ENCODE data around the gene CHRM2. TPM values are rescaled to one million over a fixed set of nuclear protein-coding genes. Genes with fewer than 3 reads are reported as not detected.
"Not testable (repeated sequence)": the region's sequence is repeated elsewhere in the genome, so short reads cannot be mapped to it uniquely, and the experiment has no call there.

CHRM2 gene
- not detected for total RNA-seq

DNA sequence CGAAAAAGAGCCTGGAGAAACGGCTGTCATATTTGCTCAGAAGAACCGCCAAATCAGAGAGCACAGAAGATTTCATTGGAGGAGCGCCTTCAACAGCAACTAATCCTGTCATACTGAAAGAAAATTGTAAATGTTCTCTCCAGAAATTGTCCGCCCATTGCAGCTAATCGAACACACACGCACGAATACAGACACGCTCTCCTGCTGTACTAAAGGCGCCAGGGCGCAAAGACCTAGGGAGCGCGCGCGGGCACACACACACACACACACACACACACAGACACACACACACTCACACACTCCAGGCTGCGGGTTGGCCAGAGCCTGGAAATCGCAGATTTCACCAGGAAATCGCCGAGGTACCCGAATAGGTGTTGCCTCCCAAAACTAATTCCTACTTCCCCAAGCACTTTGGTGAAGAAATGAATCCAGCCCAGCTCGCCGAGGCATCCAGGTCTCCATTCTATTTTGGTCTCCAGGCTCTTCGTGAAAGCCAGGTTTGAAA lies at the start of gene CHRM2:
Gene CHRM2 (plus strand): TSS at position 157 of the 505 bp plus-strand sequence. CDS start 146,214 bp downstream, outside the sequence.
- peaks cover 45% of the 10 kb centered on the region for H3K27me3 Mint-ChIP-seq (ENCODE audit: low read depth)
- no peaks in the 10 kb centered on the region for H3K4me1 Mint-ChIP-seq (ENCODE audit: low read depth)
- H3K27ac Mint-ChIP-seq: no peak within 1 kb of the TSS
- DNase-seq: no peak
- no peak within 1 kb of the TSS for H3K4me3 Mint-ChIP-seq
- CTCF ChIA-PET: no interaction called here
- H3K36me3 Mint-ChIP-seq (ENCODE audit: low read depth): no peaks in the 10 kb centered on the region
- H3K9me3 Mint-ChIP-seq: no peaks in the 10 kb centered on the region
- intact Hi-C loops (cut with micrococcal nuclease): no loop called here

DNA sequence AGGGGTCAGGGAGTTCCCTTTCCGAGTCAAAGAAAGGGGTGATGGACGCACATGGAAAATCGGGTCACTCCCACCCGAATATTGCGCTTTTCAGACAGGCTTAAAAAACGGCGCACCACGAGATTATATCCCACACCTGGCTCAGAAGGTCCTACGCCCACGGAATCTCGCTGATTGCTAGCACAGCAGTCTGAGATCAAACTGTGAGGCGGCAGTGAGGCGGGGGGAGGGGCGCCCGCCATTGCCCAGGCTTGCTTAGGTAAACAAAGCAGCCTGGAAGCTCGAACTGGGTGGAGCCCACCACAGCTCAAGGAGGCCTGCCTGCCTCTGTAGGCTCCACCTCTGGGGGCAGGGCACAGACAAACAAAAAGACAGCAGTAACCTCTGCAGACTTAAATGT lies 37.1 kb upstream of the CHRM2 start:
- H3K9me3 Mint-ChIP-seq; DNase-seq; CTCF ChIA-PET; H3K27me3 Mint-ChIP-seq (ENCODE audit: low read depth); H3K27ac Mint-ChIP-seq; H3K4me1 Mint-ChIP-seq (ENCODE audit: low read depth); intact Hi-C loops (cut with micrococcal nuclease); H3K36me3 Mint-ChIP-seq (ENCODE audit: low read depth); H3K4me3 Mint-ChIP-seq: not testable (repeated sequence)

- Mint-ChIP-seq H3K9me3 (peaks cover 12% of the 10 kb centered on the region), H3K4me1 (ENCODE audit: low read depth) (no peaks in the 10 kb centered on the region), H3K27me3 (ENCODE audit: low read depth) (no peaks in the 10 kb centered on the region), H3K4me3 (no peak overlapping the region), H3K36me3 (ENCODE audit: low read depth) (no peaks in the 10 kb centered on the region), H3K27ac (no peak overlapping the region)
- DNase-seq: no peak
- intact Hi-C loops (cut with micrococcal nuclease): no loop called here
- CTCF ChIA-PET: no interaction called here
Measured at GRCh38 chr7:136845899-136846465, 22.5 kb upstream of the CHRM2 start.

DNA sequence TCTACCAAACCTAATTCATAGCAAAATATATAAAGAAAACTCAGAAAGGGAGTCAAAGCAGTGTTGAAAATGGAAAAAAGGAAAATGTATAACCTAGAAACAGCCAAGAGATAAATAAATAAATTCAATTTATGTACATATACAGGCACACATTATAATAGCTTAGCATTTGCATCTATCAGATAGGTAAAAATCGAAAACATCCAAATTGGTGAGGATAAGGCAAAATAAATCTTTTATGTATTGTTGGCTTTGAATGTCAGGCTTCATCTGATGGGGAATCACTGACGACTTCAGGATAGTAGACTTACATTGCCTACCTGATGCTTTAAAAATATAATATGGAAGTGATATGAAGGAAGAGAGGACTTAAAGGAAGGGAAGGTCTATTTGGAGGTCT lies 20.6 kb upstream of the CHRM2 start:
- Mint-ChIP-seq H3K27ac (no peak overlapping the region), H3K4me3 (no peak overlapping the region), H3K27me3 (ENCODE audit: low read depth) (no peaks in the 10 kb centered on the region), H3K4me1 (ENCODE audit: low read depth) (no peaks in the 10 kb centered on the region), H3K9me3 (peaks cover 8% of the 10 kb centered on the region), H3K36me3 (ENCODE audit: low read depth) (no peaks in the 10 kb centered on the region)
- CTCF ChIA-PET: no interaction called here
- intact Hi-C loops (cut with micrococcal nuclease): no loop called here
- no peak for DNase-seq

DNA sequence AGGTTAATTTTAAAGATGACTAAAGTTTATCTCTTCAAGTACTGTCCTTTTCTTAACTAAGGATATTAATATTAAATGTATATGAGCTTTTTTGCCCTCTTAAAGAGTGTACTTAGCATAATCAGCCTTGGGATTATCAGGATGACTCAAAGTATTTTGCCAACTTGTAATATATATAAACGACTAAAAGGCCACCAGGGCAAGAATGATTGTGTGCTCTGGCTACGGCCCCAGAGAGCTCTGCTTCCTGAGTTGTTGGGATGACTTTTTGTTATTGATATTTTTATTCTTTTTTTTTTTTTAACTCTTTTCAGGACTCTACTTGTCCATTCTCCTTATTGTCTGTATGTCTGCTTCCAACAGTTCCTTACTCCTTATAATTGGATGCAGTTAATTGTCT lies 14.8 kb upstream of the CHRM2 start:
- H3K4me3 Mint-ChIP-seq: no peak overlapping the region
- CTCF ChIA-PET: no interaction called here
- H3K4me1 Mint-ChIP-seq (ENCODE audit: low read depth): no peaks in the 10 kb centered on the region
- H3K27me3 Mint-ChIP-seq (ENCODE audit: low read depth): no peaks in the 10 kb centered on the region
- H3K36me3 Mint-ChIP-seq (ENCODE audit: low read depth): no peaks in the 10 kb centered on the region
- peaks cover 5% of the 10 kb centered on the region for H3K9me3 Mint-ChIP-seq
- H3K27ac Mint-ChIP-seq: no peak overlapping the region
- DNase-seq: no peak
- intact Hi-C loops (cut with micrococcal nuclease): no loop called here

DNA sequence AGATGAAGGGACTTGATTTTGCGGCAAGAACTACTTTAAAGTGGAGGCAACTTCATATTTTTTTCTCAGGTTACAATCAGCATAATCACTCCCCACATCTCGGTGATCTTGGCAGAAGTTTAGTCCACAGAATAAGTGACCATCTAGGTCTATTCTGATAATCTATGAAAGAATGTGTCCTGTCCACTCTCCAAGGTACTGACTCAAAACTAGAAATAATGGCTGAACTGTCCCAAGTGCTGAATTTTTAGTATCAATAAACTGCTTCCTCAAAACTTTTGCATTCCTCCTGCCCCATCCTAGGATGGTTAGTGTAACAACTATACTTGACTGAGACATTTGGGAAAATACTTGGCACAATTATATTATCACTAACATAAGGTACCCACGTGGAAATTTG lies 10.9 kb upstream of the CHRM2 start:
- H3K9me3 Mint-ChIP-seq: peaks cover 3% of the 10 kb centered on the region
- no peak overlapping the region for H3K27ac Mint-ChIP-seq
- H3K36me3 Mint-ChIP-seq (ENCODE audit: low read depth): no peaks in the 10 kb centered on the region
- DNase-seq: no peak
- H3K4me3 Mint-ChIP-seq: no peak overlapping the region
- no peaks in the 10 kb centered on the region for H3K4me1 Mint-ChIP-seq (ENCODE audit: low read depth)
- CTCF ChIA-PET: no interaction called here
- no peaks in the 10 kb centered on the region for H3K27me3 Mint-ChIP-seq (ENCODE audit: low read depth)
- intact Hi-C loops (cut with micrococcal nuclease): no loop called here

- Mint-ChIP-seq H3K36me3 (ENCODE audit: low read depth) (no peaks in the 10 kb centered on the region), H3K4me1 (ENCODE audit: low read depth) (no peaks in the 10 kb centered on the region), H3K9me3 (peaks cover 3% of the 10 kb centered on the region), H3K4me3 (no peak overlapping the region), H3K27me3 (ENCODE audit: low read depth) (no peaks in the 10 kb centered on the region), H3K27ac (no peak overlapping the region)
- no peak for DNase-seq
- CTCF ChIA-PET: interaction anchor here (0.7 kb wide), 1 partner anchor 15 kb away, joined by 3 read pairs; no protein-coding TSS in a partner anchor
- intact Hi-C loops (cut with micrococcal nuclease): no loop called here
Measured at GRCh38 chr7:136859803-136860202, 8.6 kb upstream of the CHRM2 start.

GRCh38 chr7:136865236-136865635 lies 3.2 kb upstream of the CHRM2 start:
- CTCF ChIA-PET: no interaction called here

GRCh38 chr7:136865777-136866176 lies 2.7 kb upstream of the CHRM2 start:
- H3K4me1 Mint-ChIP-seq (ENCODE audit: low read depth): no peaks in the 10 kb centered on the region
- no peaks in the 10 kb centered on the region for H3K9me3 Mint-ChIP-seq
- no peak for DNase-seq
- no peak overlapping the region for H3K27ac Mint-ChIP-seq
- intact Hi-C loops (cut with micrococcal nuclease): no loop called here
- CTCF ChIA-PET: no interaction called here
- no peaks in the 10 kb centered on the region for H3K36me3 Mint-ChIP-seq (ENCODE audit: low read depth)
- no peak overlapping the region for H3K4me3 Mint-ChIP-seq
- peaks cover 27% of the 10 kb centered on the region for H3K27me3 Mint-ChIP-seq (ENCODE audit: low read depth)

More at GRCh38 chr7:136865236-136865635, 3.2 kb upstream of the CHRM2 start:
- intact Hi-C loops (cut with micrococcal nuclease): no loop called here
- H3K4me3 Mint-ChIP-seq: no peak overlapping the region
- no peaks in the 10 kb centered on the region for H3K36me3 Mint-ChIP-seq (ENCODE audit: low read depth)
- H3K27ac Mint-ChIP-seq: no peak overlapping the region
- H3K4me1 Mint-ChIP-seq (ENCODE audit: low read depth): no peaks in the 10 kb centered on the region
- no peaks in the 10 kb centered on the region for H3K9me3 Mint-ChIP-seq
- peaks cover 22% of the 10 kb centered on the region for H3K27me3 Mint-ChIP-seq (ENCODE audit: low read depth)
- DNase-seq: no peak

- Mint-ChIP-seq H3K4me3 (no peak overlapping the region), H3K9me3 (no peaks in the 10 kb centered on the region), H3K36me3 (ENCODE audit: low read depth) (no peaks in the 10 kb centered on the region), H3K27me3 (ENCODE audit: low read depth) (peaks cover 45% of the 10 kb centered on the region), H3K4me1 (ENCODE audit: low read depth) (no peaks in the 10 kb centered on the region), H3K27ac (no peak overlapping the region)
- DNase-seq: no peak
- intact Hi-C loops (cut with micrococcal nuclease): no loop called here
- CTCF ChIA-PET: no interaction called here
Measured at GRCh38 chr7:136869001-136869961, 829 bp downstream of the CHRM2 start.

DNA sequence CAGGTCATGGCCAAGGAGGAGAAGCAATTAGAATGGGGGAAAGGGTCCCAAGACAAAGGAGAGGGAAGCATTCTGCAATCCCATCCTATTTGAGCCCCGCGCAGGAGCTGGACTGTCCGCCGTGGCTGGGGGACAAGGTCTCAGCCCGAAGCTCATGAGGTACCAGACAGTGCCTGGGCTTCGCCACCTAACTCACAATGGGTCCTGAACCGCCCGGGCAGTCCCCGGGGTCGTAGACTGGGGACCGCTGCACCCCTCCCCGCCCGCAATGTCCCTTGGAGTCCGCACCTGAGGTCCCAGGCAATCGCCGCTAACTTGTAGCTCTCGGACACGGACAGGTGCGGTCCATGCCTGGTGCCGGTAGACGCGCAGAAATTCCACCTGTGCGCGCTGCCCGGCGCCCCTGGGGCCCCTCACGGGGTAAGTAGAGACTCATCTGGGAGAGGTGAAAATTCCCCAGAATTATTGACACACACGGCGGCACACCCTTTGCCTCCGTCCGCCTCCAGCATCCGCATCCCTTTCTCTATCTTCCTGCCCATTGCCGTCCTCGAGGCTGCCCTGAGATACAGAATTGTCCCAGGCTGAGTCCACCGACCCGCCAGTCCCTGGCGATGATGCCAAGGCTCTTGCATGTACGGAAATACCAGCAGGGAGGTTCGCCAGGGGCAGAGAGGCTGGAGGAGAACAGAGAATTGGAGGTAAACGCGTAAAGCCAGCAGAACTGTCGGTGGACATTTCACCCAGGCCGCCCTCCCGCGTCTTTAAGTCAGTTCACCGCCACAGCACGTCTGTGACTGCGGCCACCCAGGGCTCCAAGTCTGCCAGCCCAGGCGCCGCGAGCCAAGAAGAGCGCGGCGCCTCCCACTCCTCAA lies 1.8 kb downstream of the CHRM2 start:
- Mint-ChIP-seq H3K4me1 (ENCODE audit: low read depth) (no peaks in the 10 kb centered on the region), H3K27ac (no peak overlapping the region), H3K27me3 (ENCODE audit: low read depth) (peaks cover 46% of the 10 kb centered on the region), H3K36me3 (ENCODE audit: low read depth) (no peaks in the 10 kb centered on the region), H3K4me3 (no peak overlapping the region), H3K9me3 (no peaks in the 10 kb centered on the region)
- intact Hi-C loops (cut with micrococcal nuclease): no loop called here
- DNase-seq: no peak
- CTCF ChIA-PET: no interaction called here

DNA sequence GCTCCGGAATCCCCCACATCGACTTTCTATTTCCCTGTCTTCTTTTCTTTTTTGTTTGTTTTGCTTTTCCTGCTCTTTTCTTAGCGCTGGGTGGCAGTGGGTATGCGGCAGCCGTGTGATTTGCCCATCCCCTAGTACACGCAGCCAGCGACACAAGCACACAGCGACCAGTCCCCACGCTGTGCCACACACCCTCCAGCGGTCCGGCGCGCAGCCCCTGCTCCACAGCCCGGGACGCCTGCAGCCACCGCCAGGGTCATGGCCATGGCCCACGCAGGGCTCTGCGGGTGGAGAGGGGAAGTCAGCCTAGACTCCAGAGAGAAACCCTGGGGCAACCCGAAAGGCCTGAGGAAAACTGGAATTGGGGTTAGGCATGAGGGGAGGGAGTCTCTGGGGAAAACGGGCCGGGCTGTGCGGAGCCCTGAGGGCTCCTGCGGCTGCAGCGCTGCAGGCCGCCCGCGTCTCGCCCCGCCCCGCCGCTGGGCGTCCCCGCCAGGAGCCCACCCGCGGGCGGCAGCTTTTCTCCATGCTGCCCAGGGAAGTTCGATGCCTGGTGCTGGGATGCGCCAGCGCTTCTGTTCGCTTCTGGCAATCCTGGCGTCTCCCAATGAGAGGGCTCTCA lies 2.5 kb downstream of the CHRM2 start:
- no peak for DNase-seq
- no peaks in the 10 kb centered on the region for H3K9me3 Mint-ChIP-seq
- no peak overlapping the region for H3K4me3 Mint-ChIP-seq
- intact Hi-C loops (cut with micrococcal nuclease): no loop called here
- H3K27me3 Mint-ChIP-seq (ENCODE audit: low read depth): peaks cover 48% of the 10 kb centered on the region
- H3K27ac Mint-ChIP-seq: no peak overlapping the region
- H3K36me3 Mint-ChIP-seq (ENCODE audit: low read depth): no peaks in the 10 kb centered on the region
- CTCF ChIA-PET: no interaction called here
- H3K4me1 Mint-ChIP-seq (ENCODE audit: low read depth): no peaks in the 10 kb centered on the region
